Activated CD8-positive, alpha-beta memory T cell treated with anti-CD3 and anti-CD28 coated beads for 1 hour (primary cell): ENCODE data around the gene CYP27C1.
"Not testable (repeated sequence)": the region's sequence is repeated elsewhere in the genome, so short reads cannot be mapped to it uniquely, and the experiment has no call there.

Experiments used
- DNase-seq, 2 donors: peaks; one replicate each; pipeline ENCODE4 v3.0.0-alpha.2; 2020; ENCODE audit warnings: low read depth in 1 of 2; ENCODE audit errors: extremely low read depth in 1 of 2

The CYP27C1 gene

GRCh38 chr2:127220102-127220767 lies at the start of gene CYP27C1:
Gene CYP27C1 (minus strand): TSS chr2:127220299. CDS start chr2:127220270, 29 bp downstream.
- DNase-seq, result no peak

DNA sequence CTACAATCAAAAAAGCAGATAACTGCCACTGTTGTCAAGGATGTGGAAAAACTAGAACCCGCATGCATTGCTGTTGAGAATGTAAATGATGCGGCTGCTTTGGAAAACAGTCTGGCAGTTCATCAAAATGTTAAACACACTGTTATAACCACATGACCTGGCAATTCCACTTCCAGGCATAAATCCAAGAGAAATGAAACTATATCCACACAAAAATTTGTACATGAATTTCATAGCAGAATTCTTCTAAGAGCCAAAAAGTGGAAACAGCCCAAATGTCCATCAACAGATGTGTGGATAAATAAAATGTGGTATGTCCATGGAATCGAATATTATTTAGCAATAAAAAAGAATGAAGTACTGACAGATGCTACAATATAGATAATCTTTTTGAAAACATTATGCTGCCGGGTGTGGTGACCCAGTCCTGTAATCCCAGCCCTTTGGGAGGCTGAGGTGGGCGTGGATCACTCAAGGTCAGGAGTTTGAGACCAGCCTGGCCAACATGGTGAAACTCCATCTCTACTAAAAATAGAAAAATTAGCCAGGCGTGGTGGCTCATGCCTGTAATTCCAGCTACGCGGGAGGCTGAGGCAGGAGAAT lies 41.8 kb upstream of the CYP27C1 start:
- DNase-seq, result no peak

GRCh38 chr2:127259355-127259754 lies 39.3 kb upstream of the CYP27C1 start:
- no peak for DNase-seq

- DNase-seq, result no peak
These were observed 36.8 kb upstream of the CYP27C1 start for GRCh38 chr2:127256866-127257265.

GRCh38 chr2:127256381-127256780 lies 36.3 kb upstream of the CYP27C1 start:
- DNase-seq, result no peak

- no peak for DNase-seq
These were observed 35.6 kb upstream of the CYP27C1 start for GRCh38 chr2:127255721-127256120.

GRCh38 chr2:127255146-127255545 lies 35.0 kb upstream of the CYP27C1 start:
- DNase-seq, result no peak

DNA sequence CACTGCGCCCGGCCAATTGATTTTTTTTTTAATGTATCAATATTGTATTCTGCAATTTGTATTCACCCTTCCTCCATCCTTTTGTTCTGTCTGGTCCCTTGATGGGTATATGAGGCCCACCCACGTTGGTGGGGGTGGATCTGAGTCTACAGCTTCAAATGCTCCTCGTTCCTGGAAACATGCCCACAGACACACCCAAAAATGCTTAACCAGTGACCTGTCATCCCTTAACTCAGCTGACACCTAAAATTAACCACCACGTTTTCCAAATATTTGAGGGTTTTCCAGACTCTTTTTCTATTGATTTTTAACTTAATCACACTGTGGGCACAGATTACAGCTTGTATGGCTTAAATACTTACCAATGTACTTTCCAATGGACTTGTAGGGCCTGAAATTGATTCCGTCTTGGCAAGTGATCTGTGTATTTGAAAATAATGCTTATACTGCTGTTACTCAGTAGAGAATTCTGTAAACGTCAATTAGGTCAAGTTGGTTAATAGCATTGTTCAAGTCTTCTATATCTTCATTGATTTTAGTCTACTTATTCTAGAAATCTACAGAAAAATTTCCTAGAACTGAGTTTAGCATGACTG lies 34.4 kb upstream of the CYP27C1 start:
- DNase-seq, result no peak

DNA sequence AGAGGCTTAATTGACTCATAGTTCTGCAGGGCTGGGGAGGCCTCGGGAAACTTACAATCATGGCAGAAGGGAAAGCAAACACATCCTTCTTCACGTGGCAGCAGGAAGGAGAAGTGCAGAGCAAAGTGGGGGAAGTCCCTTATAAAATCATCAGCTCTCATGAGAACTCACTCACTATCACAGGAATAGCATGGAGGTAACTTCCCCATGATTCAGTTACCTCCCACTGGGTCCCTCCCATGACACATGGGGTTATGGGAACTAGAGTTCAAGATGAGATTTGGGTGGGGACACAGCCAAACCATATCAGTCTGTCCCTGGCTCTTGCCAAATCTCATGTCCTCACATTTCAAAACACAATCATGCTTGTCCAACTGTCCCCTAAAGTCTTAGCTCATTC lies 21.1 kb upstream of the CYP27C1 start:
- not testable (repeated sequence) for DNase-seq

- no peak for DNase-seq
These were observed 19.3 kb upstream of the CYP27C1 start for GRCh38 chr2:127239395-127239794.

- DNase-seq, result not testable (repeated sequence)
These were observed 17.7 kb upstream of the CYP27C1 start for GRCh38 chr2:127237768-127238167.

- DNase-seq, result no peak
These were observed 15.1 kb upstream of the CYP27C1 start for GRCh38 chr2:127235082-127235702.

DNA sequence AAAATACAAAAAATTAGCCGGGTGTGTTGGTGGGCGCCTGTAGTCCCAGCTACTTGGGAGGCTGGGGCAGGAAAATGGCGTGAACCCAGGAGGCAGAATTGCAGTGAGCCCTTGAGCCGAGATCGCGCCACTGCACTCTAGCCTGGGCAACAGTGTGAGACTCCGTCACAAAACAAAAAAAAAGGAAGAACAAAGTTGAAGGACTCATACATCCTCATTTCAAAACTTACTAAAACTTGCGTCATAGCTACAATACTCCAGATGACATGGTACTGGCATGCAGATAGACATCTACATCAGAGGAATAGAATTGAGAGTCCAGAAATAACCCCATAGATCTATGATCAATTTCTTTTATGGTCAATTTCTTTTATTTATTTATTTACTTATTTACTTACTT lies 13.6 kb upstream of the CYP27C1 start:
- DNase-seq, result no peak

GRCh38 chr2:127231130-127231865 lies 11.2 kb upstream of the CYP27C1 start:
- DNase-seq, result no peak

DNA sequence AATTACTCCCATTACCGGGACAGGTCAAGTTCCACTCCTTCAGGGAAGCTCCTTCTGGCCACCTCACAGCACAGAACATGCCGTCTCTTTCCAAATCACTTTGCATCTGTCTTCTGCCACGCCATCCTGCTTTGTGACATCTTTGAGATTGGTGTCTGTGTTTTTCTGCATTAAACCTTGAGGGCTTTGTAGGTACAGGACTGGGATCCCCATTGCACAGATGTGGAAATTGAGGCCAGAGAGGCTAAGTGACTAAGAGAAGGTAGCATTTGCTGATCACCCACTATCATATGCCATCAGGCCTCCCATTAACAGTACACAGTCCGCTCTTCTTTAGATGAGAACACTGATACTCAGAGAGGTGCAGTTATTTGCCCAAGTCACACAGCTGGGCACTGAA lies 9.5 kb upstream of the CYP27C1 start:
- no peak for DNase-seq

- no peak for DNase-seq
These were observed 8.0 kb upstream of the CYP27C1 start for GRCh38 chr2:127228102-127228501.

DNA sequence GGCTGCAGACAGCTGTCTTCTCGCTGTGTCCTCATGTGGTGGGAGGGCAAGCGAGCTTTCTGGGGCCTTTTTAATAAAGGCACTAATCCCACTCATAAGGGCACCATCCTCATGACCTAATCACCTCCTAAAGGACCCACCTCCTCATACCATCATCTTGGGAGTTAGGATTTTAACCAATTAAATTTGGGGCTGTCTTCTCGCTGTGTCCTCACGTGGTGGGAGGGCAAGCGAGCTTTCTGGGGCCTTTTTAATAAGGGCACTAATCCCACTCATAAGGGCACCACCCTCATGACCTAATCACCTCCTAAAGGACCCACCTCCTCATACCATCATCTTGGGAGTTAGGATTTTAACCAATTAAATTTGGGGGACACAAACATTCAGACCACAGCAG lies 7.2 kb upstream of the CYP27C1 start:
- not testable (repeated sequence) for DNase-seq

DNA sequence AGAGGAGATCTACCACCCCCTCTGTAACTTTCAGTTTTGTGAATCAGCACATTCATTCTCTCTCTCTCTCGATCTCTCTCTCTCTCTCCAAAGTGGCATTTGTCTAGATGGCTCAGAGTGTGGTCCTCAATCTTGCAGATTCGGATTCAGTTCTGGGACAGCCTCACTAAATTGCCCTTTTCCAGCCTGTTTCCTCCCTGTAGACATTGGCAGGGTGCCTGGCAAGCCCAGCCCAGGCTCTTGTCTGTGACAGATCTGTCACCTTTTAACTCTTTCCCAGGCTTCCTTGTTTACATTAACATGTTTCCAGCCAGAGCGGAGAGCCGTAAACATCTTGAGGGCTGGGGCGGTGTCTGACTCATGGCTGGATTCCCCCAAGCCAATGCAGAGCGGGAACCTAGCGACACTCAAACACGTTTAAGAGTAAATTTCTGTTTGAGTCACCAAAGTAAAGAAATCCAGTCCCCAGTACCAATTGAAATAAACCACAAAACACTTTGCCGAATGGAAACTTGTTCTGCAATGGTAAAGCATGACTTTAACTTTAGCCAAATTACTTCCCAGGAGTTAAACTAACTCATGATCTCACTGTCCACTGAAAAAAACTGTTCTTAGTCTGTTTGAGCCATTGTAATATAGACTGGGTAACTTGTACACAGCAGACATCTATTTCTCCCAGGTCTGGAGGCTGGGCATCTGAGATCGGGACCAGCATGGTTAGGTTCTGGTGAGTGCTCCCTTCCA lies 6.6 kb upstream of the CYP27C1 start:
- no peak for DNase-seq

DNA sequence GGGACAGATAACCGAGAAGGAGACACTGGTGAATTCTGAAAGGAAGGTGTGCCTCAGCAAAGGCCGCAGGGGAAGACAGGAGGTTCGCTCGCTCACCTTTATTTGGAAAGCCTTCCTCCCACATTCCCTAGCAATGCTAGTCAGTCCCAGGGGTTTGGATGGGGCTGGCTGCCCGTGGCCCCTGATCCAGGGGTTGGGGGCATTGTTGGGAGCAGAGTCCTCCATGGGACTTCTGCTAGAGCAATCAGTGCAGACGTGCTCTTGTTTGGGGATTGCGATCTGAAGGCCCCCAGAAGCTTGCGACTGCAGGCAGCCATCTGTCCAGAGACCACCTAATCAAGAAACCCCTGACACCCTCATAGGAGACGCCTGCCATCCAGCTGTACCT lies 6.0 kb upstream of the CYP27C1 start:
- DNase-seq, result no peak

DNA sequence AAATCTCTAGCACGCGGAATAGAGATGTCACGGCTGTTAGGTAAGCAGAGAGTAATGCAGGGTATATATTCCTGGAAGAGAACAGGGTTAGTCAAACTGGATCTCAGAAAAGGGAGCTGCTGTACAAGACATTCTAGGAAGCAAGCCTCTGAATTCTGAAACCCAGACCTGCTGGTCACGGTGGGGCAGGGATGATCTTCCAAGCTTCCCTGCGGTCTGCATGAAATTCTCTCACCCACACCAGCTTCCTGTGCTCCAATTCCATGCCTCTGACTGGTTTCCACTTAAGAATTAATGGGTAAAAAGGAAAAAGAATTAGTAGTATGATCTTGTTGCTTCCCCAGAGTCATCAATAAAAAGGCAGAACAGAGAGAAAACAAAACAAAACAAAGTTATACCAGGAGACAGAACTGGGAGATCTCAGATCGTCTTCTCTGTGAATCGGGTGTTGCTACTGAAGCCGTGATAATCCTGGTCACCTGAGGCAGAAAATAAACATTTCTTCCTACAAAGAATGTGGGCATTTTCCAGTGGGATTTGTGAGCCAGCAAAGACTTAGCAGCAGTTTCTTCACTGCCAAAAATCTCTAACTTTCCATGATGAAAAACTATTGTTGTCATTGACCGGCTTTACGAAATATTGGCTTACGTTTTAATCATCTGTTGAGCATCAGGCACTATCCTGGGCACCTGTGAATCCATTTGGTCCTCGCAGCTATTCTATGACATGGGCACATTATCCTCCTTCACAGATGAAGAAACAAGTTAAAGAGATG lies 5.3 kb upstream of the CYP27C1 start:
- DNase-seq, result no peak
